Measurements from ENCODE around the gene DPF1.

The DPF1 gene

GRCh38 chr19:38182536-38183210 lies 41.3 kb downstream of the DPF1 start:
- Histone ChIP-seq H4K20me1 (no peaks in the 10 kb centered on the region), H3K27ac (no peak overlapping the region), H3K9ac (no peak overlapping the region), H3K9me3 (replicated peaks in 1 of 11) (peaks cover 20 to 30% (median 26%) of the 10 kb centered on the region in 11 experiments), H3K4me1 (peaks cover 0 to 23% (median 18%) of the 10 kb centered on the region in 10 experiments; a peak in 14 of 20 replicates), H3K27me3 (no peaks in the 10 kb centered on the region), H3K4me2 (peak overlapping the region in 3 of 11 experiments; percentile 5 to 38 (median 36); a peak in 4 of 22 replicates), H3K36me3 (peaks cover 22 to 59% (median 41%) of the 10 kb centered on the region in 11 experiments), H3K4me3 (no peak overlapping the region)
- no peak for TF ChIP-seq Cebpa-rat (IDR thresholded peaks at IDR 0.05)

GRCh38 chr19:38180071-38180470 lies 44.0 kb downstream of the DPF1 start:
- no peak overlapping the region for H3K27ac ChIP-seq
- no peaks in the 10 kb centered on the region for H3K27me3 ChIP-seq
- H4K20me1 ChIP-seq, result no peaks in the 10 kb centered on the region
- no peak overlapping the region for H3K4me3 ChIP-seq
- peaks cover 20 to 30% (median 26%) of the 10 kb centered on the region in 11 experiments for H3K9me3 ChIP-seq (replicated peaks in 1 of 11)
- H3K9ac ChIP-seq, result no peak overlapping the region
- peaks cover 22 to 64% (median 41%) of the 10 kb centered on the region in 11 experiments for H3K36me3 ChIP-seq
- no peak for TF ChIP-seq Cebpa-rat (IDR thresholded peaks at IDR 0.05)
- no peak overlapping the region for H3K4me2 ChIP-seq
- H3K4me1 ChIP-seq, result peaks cover 0 to 14% (median 12%) of the 10 kb centered on the region in 10 experiments; a peak in 14 of 20 replicates

- H3K9ac ChIP-seq, result no peak overlapping the region
Observed at GRCh38 chr19:38175422-38175821, 48.6 kb downstream of the DPF1 start.

GRCh38 chr19:38173291-38174041 lies 50.6 kb downstream of the DPF1 start:
- H3K9me3 ChIP-seq (replicated peaks in 1 of 11), result no peaks in the 10 kb centered on the region
- no peak overlapping the region for H3K4me3 ChIP-seq
- H3K4me1 ChIP-seq, result no peaks in the 10 kb centered on the region
- no peak overlapping the region for H3K27ac ChIP-seq
- H3K9ac ChIP-seq, result no peak overlapping the region
- H4K20me1 ChIP-seq, result peaks cover 0 to 3% (median 0%) of the 10 kb centered on the region in 11 experiments; a peak in 2 of 22 replicates
- H3K36me3 ChIP-seq, result peaks cover 0 to 46% (median 10%) of the 10 kb centered on the region in 11 experiments; a peak in 9 of 22 replicates
- no peak for TF ChIP-seq Cebpa-rat (IDR thresholded peaks at IDR 0.05)
- no peak overlapping the region for H3K4me2 ChIP-seq
- no peaks in the 10 kb centered on the region for H3K27me3 ChIP-seq

More at GRCh38 chr19:38175422-38175821, 48.6 kb downstream of the DPF1 start:
- Histone ChIP-seq H3K9me3 (replicated peaks in 1 of 11) (peaks cover 11 to 18% (median 17%) of the 10 kb centered on the region in 11 experiments), H3K27me3 (no peaks in the 10 kb centered on the region), H3K4me1 (no peaks in the 10 kb centered on the region), H3K4me3 (no peak overlapping the region), H3K27ac (no peak overlapping the region), H4K20me1 (peaks cover 0 to 3% (median 0%) of the 10 kb centered on the region in 11 experiments; a peak in 2 of 22 replicates), H3K4me2 (no peak overlapping the region), H3K36me3 (peaks cover 5 to 44% (median 15%) of the 10 kb centered on the region in 11 experiments; a peak in 21 of 22 replicates)
- no peak for TF ChIP-seq Cebpa-rat (IDR thresholded peaks at IDR 0.05)

- Histone ChIP-seq H3K9me3 (replicated peaks in 1 of 11) (no peaks in the 10 kb centered on the region), H3K9ac (no peak overlapping the region), H4K20me1 (peaks cover 0 to 3% (median 0%) of the 10 kb centered on the region in 11 experiments; a peak in 2 of 22 replicates), H3K4me1 (no peaks in the 10 kb centered on the region), H3K4me3 (no peak overlapping the region), H3K4me2 (no peak overlapping the region), H3K27ac (no peak overlapping the region), H3K27me3 (no peaks in the 10 kb centered on the region), H3K36me3 (peaks cover 0 to 55% (median 20%) of the 10 kb centered on the region in 11 experiments; a peak in 13 of 22 replicates)
- TF ChIP-seq Cebpa-rat (IDR thresholded peaks at IDR 0.05), result no peak
Observed at GRCh38 chr19:38172001-38172400, 52.0 kb downstream of the DPF1 start.

- Histone ChIP-seq H3K9me3 (replicated peaks in 1 of 11) (no peaks in the 10 kb centered on the region), H3K27me3 (no peaks in the 10 kb centered on the region), H3K9ac (no peak overlapping the region), H3K27ac (no peak overlapping the region), H4K20me1 (peaks cover 0 to 3% (median 0%) of the 10 kb centered on the region in 11 experiments; a peak in 2 of 22 replicates), H3K4me1 (no peaks in the 10 kb centered on the region), H3K4me3 (no peak overlapping the region), H3K36me3 (peaks cover 7 to 66% (median 31%) of the 10 kb centered on the region in 11 experiments; a peak in 20 of 22 replicates), H3K4me2 (no peak overlapping the region)
- no peak for TF ChIP-seq Cebpa-rat (IDR thresholded peaks at IDR 0.05)
Observed at GRCh38 chr19:38170334-38170733, 53.7 kb downstream of the DPF1 start.

GRCh38 chr19:38168637-38169036 lies 55.4 kb downstream of the DPF1 start:
- Histone ChIP-seq H3K27ac (no peak overlapping the region), H3K4me2 (no peak overlapping the region), H3K4me3 (no peak overlapping the region)

GRCh38 chr19:38165335-38165734 lies 58.7 kb downstream of the DPF1 start:
- H3K36me3 ChIP-seq, result peaks cover 48 to 92% (median 75%) of the 10 kb centered on the region in 11 experiments
- no peak overlapping the region for H3K27ac ChIP-seq
- H3K4me2 ChIP-seq, result no peak overlapping the region
- TF ChIP-seq Cebpa-rat (IDR thresholded peaks at IDR 0.05), result no peak
- no peaks in the 10 kb centered on the region for H3K27me3 ChIP-seq
- H3K4me3 ChIP-seq, result no peak overlapping the region
- no peak overlapping the region for H3K9ac ChIP-seq
- H4K20me1 ChIP-seq, result no peaks in the 10 kb centered on the region
- peaks cover 15 to 19% (median 17%) of the 10 kb centered on the region in 11 experiments for H3K9me3 ChIP-seq (replicated peaks in 1 of 11)
- no peaks in the 10 kb centered on the region for H3K4me1 ChIP-seq

More at GRCh38 chr19:38168637-38169036, 55.4 kb downstream of the DPF1 start:
- H3K27me3 ChIP-seq, result no peaks in the 10 kb centered on the region
- no peaks in the 10 kb centered on the region for H3K4me1 ChIP-seq
- H4K20me1 ChIP-seq, result peaks cover 0 to 3% (median 0%) of the 10 kb centered on the region in 11 experiments; a peak in 2 of 22 replicates
- H3K36me3 ChIP-seq, result peaks cover 24 to 82% (median 48%) of the 10 kb centered on the region in 11 experiments; a peak in 21 of 22 replicates
- no peaks in the 10 kb centered on the region for H3K9me3 ChIP-seq (replicated peaks in 1 of 11)
- no peak overlapping the region for H3K9ac ChIP-seq
- TF ChIP-seq Cebpa-rat (IDR thresholded peaks at IDR 0.05), result no peak

GRCh38 chr19:38164526-38164925 lies 59.5 kb downstream of the DPF1 start:
- no peaks in the 10 kb centered on the region for H4K20me1 ChIP-seq
- peaks cover 15 to 19% (median 17%) of the 10 kb centered on the region in 11 experiments for H3K9me3 ChIP-seq (replicated peaks in 1 of 11)
- no peak overlapping the region for H3K4me2 ChIP-seq
- TF ChIP-seq Cebpa-rat (IDR thresholded peaks at IDR 0.05), result no peak
- no peak overlapping the region for H3K9ac ChIP-seq
- peaks cover 48 to 93% (median 80%) of the 10 kb centered on the region in 11 experiments for H3K36me3 ChIP-seq
- H3K4me3 ChIP-seq, result no peak overlapping the region
- H3K27me3 ChIP-seq, result no peaks in the 10 kb centered on the region
- no peaks in the 10 kb centered on the region for H3K4me1 ChIP-seq
- no peak overlapping the region for H3K27ac ChIP-seq

Data from BLaER1 treated with 17β-estradiol and CSF1 and Interleukin-3, amounts not matched to agents 10 nM and 100 nM (cell line).